Pancreas (tissue), 10 donors: ENCODE data around the gene GPANK1. TPM values are rescaled to one million over a fixed set of nuclear protein-coding genes. Genes with fewer than 3 reads are reported as not detected.

Source experiments
- ATAC-seq, 4 donors: fragments of 200-7000 bp; cut with Tn5 transposase; one replicate each; pipeline versions ENCODE4 v1.8.0 to v1.9.1; 2020; ENCODE audit warnings: mild to moderate bottlenecking in 4 of 4, moderate library complexity in 4 of 4
- DNase-seq, 6 donors: peaks; one replicate each; pipeline ENCODE4 v3.0.0-alpha.2; 2020
- FAIRE-seq: peaks from 2 replicates; lab custom pipeline; 2012; peaks lifted over from hg19 to GRCh38; lab: Jason Lieb, UNC
- H3K27ac ChIP-seq, 4 donors: fragments of 200-600 bp; sonication (generic); 1 replicate in 3 of 4; 2 replicates in 1 of 4; pipeline versions ENCODE4 v1.5.0 to v1.8.0; 2020
- H3K27me3 ChIP-seq, 4 donors: fragments of 200-600 bp; one replicate each; pipeline ENCODE4 v1.8.0; 2021
- H3K36me3 ChIP-seq, 3 donors: fragments of 200-600 bp; sonication (generic) in 1 of 3; one replicate each; pipeline versions ENCODE4 v1.5.0 to v1.8.0; 2020 to 2021
- H3K4me1 ChIP-seq, 3 donors: fragments of 200-600 bp; one replicate each; pipeline ENCODE4 v1.8.0; 2021
- H3K4me3 ChIP-seq, 4 donors: fragments of 200-600 bp; sonication (generic) in 2 of 4; one replicate each; pipeline versions ENCODE4 v1.5.0 to v1.8.0; 2020 to 2021
- H3K9me3 ChIP-seq, 4 donors: fragments of 200-600 bp; one replicate each; pipeline ENCODE4 v1.8.0; 2021
- WGBS, 2 donors: extraction: QIAGEN DNeasy Blood & Tissue Kit; methylation state at CpG; one replicate each; pipeline ENCODE4 v1.1.7; 2013; 5-methylcytosine and 5-hydroxymethylcytosine counted together
- intact Hi-C, 3 donors: fragments of 100-400 bp; cut with DNase I; formaldehyde crosslinking; loops; one replicate each; pipeline versions ENCODE4 v1.11.1 to v1.14.2; 2022
- polyA plus RNA-seq, 2 donors: library from polyadenylated mRNA; stranded (reverse); fragments of 200-250 nt; gene quantifications; one replicate each; pipeline ENCODE4 v1.2.3, GENCODE V29; 2013
- total RNA-seq, 6 donors: library from RNA; stranded (reverse); fragmentation: NEBNext Ultra II Directional in 4 of 6; extraction: Animal tissue kit (Norgen Biotek cat#: 25700) in 4 of 6; gene quantifications; one replicate each; pipeline versions ENCODE4 v1.2.1 to v1.2.4, GENCODE V29; 2021 to 2023
- TF ChIP-seq, protein P1 (sequence below), 4 donors: fragments of 200-600 bp; sonication (generic) in 3 of 4; IDR thresholded peaks; one replicate each; pipeline versions ENCODE4 v1.5.0 to v1.8.0; 2021; ENCODE audit warnings: antibody characterized with exemption in 4 of 4
- donor health status: healthy with polysubstance abuse.
- donor health status: DM: no; HTN: no; CAD: no; lungs with moderate emphysema.
- donor health status: DM: no; HTN: no; CAD: no.
- donor health status: control.
- donor health status: control.
- donor health status: Bipolar disorder and iron deficiency.
- donor health status: DM: yes; HTN: yes; CAD: no.
- donor health status: DM: no; HTN: no; CAD: no.
- donor health status: DM: no; HTN: no; CAD: no.
- donor health status: DM: yes; HTN: yes; CAD: no.

Gene GPANK1
- total and polyA plus RNA-seq, 8 donors: 5.5 to 11.6 (median 7.0) TPM

DNA sequence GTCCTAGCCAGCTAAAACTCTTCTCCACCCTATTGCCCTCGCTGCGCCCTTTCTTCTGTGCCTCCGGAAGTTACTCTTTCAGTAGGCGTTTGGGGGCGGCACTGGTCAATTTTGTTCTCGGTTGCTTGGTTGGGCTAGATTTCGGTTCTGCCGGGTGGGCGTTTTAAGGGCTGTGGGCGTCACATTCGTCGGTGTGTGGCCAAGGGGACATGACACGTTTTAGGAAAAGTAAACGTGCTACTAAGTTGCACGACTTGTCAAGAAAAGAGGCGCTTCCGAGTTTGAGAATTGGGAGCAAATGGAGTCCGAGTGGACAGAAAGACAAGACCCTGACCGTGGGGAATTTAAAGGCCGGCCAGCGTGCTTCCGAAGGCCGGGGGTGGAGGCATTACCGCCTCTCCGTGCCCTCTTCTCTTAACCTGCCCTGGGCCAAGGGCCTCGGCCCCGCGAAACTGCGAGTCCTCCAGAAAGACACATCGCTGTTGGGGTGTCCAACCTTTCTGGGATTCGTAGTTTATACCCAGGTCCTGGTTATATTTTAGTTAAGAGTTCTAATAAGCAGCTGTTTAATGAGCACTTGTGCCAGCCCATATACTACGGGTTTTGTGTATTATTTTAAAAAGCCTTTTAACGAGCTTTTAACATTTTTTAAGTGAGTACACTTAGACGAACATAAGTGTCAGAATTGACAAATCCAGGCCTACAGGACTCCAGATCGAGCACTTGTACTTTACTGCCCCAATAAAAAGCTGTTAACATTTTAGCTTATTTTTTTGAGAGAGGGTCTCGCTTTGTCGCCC, 11.7 kb downstream of the GPANK1 start:
- Histone ChIP-seq H3K36me3 (peaks cover 0 to 14% (median 5%) of the 10 kb centered on the region in 3 donors), H3K9me3 (no peaks in the 10 kb centered on the region), H3K4me3 (peak overlapping the region; percentile 41 to 78 (median 69)), H3K27ac (peak overlapping the region; percentile 84 to 98 (median 96)), H3K4me1 (peaks cover 4 to 18% (median 15%) of the 10 kb centered on the region in 3 donors), H3K27me3 (no peaks in the 10 kb centered on the region)
- DNase-seq (peak in 5 of 6 donors; percentile 78 to 89 (median 85)), FAIRE-seq (peak; percentile 17), ATAC-seq (peak; percentile 75 to 86 (median 82))
- intact Hi-C loops: no loop called here
- TF ChIP-seq, protein P1, sequence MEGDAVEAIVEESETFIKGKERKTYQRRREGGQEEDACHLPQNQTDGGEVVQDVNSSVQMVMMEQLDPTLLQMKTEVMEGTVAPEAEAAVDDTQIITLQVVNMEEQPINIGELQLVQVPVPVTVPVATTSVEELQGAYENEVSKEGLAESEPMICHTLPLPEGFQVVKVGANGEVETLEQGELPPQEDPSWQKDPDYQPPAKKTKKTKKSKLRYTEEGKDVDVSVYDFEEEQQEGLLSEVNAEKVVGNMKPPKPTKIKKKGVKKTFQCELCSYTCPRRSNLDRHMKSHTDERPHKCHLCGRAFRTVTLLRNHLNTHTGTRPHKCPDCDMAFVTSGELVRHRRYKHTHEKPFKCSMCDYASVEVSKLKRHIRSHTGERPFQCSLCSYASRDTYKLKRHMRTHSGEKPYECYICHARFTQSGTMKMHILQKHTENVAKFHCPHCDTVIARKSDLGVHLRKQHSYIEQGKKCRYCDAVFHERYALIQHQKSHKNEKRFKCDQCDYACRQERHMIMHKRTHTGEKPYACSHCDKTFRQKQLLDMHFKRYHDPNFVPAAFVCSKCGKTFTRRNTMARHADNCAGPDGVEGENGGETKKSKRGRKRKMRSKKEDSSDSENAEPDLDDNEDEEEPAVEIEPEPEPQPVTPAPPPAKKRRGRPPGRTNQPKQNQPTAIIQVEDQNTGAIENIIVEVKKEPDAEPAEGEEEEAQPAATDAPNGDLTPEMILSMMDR (IDR thresholded peaks at IDR 0.05): no peak
- WGBS, 2 donors: 6 to 7% methylated on average over 37 of the region's 37 CpGs

DNA sequence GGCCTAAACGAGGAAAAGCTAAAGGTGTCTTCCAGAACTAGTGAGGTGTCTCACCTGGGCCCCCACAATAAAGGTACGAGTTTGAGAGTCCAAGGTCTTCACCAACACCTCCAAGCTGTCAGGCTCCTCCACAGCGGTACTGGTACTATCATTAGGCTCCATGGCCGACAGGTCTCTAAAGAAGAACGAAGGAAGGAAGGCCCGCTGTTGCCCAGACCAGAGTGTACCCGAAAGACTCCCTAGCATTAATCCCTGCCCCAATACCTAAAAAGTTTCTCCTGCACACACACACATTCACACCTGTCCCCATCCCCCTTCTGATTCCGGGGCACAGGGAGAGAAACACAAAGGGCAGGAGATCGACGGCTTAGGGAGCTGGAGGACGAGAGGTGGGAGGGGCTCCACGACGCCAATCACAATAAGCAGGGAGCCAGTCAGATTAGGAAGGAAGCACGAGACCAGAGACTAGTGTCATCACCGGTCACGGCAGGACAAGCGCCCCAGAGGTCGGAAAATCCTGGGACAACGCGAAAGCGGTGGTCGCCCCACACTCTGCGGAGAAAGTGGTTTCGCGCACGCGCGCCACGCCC, 13.1 kb downstream of the GPANK1 start:
- Histone ChIP-seq H3K36me3 (peaks cover 0 to 27% (median 14%) of the 10 kb centered on the region in 3 donors), H3K27me3 (no peaks in the 10 kb centered on the region), H3K4me3 (peak overlapping the region; percentile 38 to 78 (median 58)), H3K9me3 (no peaks in the 10 kb centered on the region), H3K27ac (peak overlapping the region; percentile 84 to 98 (median 96)), H3K4me1 (peaks cover 0 to 16% (median 15%) of the 10 kb centered on the region in 3 donors)
- intact Hi-C loops: no loop called here
- ATAC-seq (peak; percentile 53 to 77 (median 66)), FAIRE-seq (no peak), DNase-seq (peak in 1 of 6 donors; percentile 70)
- TF ChIP-seq, protein P1 (IDR thresholded peaks at IDR 0.05): no peak
- 1 to 3% methylated on average over 29 of the region's 29 CpGs for WGBS, 2 donors

- H3K36me3 ChIP-seq: peaks cover 10 to 91% (median 49%) of the 10 kb centered on the region in 3 donors
- no peaks in the 10 kb centered on the region for H3K27me3 ChIP-seq
- ATAC-seq: no peak
- H3K4me1 ChIP-seq: peaks cover 0 to 5% (median under 1%) of the 10 kb centered on the region in 3 donors
- no peak for DNase-seq
- intact Hi-C loops: no loop called here
- TF ChIP-seq, protein P1 (IDR thresholded peaks at IDR 0.05): no peak
- FAIRE-seq: no peak
- H3K4me3 ChIP-seq: no peak overlapping the region
- H3K27ac ChIP-seq: no peak overlapping the region
- WGBS, 2 donors: 93 to 95% methylated on average over 9 of the region's 9 CpGs
- H3K9me3 ChIP-seq: no peaks in the 10 kb centered on the region
These were observed 19.5 kb downstream of the GPANK1 start for GRCh38 chr6:31645325-31645724.

DNA sequence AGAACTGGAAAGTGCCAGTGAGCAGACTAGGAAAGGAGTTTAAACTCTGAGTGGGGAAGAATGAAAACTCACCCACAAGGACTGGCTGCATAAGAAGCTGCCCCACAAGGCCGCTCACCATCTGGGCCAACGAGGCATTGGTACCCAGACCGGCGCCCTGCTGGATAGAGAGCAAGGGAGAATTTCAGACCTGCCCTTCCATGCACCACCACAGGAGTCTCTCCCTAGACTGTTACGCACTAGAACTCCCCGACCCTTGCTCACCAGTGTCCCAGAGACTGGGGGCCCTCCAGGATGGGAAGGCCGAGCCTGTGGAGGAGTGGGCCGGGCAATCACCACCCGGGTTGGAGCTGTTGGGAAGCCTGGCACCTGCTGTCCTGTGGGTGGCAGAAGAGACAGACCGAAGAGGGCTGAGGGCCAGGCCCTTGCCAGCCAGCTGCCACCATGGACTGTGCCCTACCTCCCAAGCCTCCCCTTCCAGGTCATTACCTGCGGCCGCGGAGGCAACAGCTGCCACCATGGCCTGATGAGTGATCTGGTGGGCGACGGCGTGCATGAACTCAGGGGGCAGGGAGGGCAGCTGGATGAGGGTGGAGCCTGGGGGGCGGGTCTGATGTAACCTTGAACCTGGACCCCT, 20.9 kb downstream of the GPANK1 start:
- ATAC-seq: peak in 3 of 4 donors; percentile 41 to 62 (median 62)
- H3K27ac ChIP-seq: no peak overlapping the region
- intact Hi-C loops: no loop called here
- TF ChIP-seq, protein P1 (IDR thresholded peaks at IDR 0.05): no peak
- H3K27me3 ChIP-seq: no peaks in the 10 kb centered on the region
- peak in 1 of 6 donors; percentile 72 for DNase-seq
- peaks cover 10 to 99% (median 49%) of the 10 kb centered on the region in 3 donors for H3K36me3 ChIP-seq
- H3K4me1 ChIP-seq: no peaks in the 10 kb centered on the region
- no peaks in the 10 kb centered on the region for H3K9me3 ChIP-seq
- no peak overlapping the region for H3K4me3 ChIP-seq
- FAIRE-seq: no peak
- 84 to 87% methylated on average over 17 of the region's 17 CpGs for WGBS, 2 donors
